CD4-positive, alpha-beta T cell (primary cell): ENCODE results near the gene AFP. TPM values are rescaled to one million over a fixed set of nuclear protein-coding genes. Genes with fewer than 3 reads are reported as not detected.

Experiments
- ATAC-seq: fragments of 200-7000 bp; cut with Tn5 transposase; one replicate; pipeline ENCODE4 v1.10.0; 2022; ENCODE audit warnings: mild to moderate bottlenecking; ENCODE audit not compliant: poor library complexity
- CTCF ChIA-PET: fragments of 350-600 bp; sonication (Branson Sonifier 250); formaldehyde crosslinking; loops from one replicate; lab custom pipeline; 2021; ENCODE audit warnings: antibody characterized with exemption, inconsistent platforms; lab: Charles Lee
- POLR2A ChIA-PET: fragments of 350-600 bp; sonication (Branson Sonifier 250); formaldehyde crosslinking; loops from one replicate; lab custom pipeline; 2021; ENCODE audit warnings: antibody characterized with exemption, inconsistent platforms; lab: Charles Lee
- DNase-seq, 14 experiments: peaks; one replicate each; pipeline ENCODE4 v3.0.0-alpha.2; 2013 to 2020; ENCODE audit warnings: mixed read lengths in 2 of 14
- H3K27ac ChIP-seq, 2 donors: one replicate each; pipeline versions ENCODE4 v1.5.1 to v1.7.0; 2013; ENCODE audit warnings: low read length in 2 of 2, low read depth in 1 of 2, mild to moderate bottlenecking in 1 of 2
- H3K27me3 ChIP-seq, 2 experiments: 1 replicate in 1 of 2; 2 replicates in 1 of 2; pipeline versions ENCODE4 v1.6.1 to v1.7.0; 2013; ENCODE audit warnings: low read length in 2 of 2, control low read depth in 1 of 2, mild to moderate bottlenecking in 1 of 2, moderate library complexity in 1 of 2; ENCODE audit not compliant: insufficient read depth in 2 of 2, control insufficient read depth in 1 of 2
- H3K36me3 ChIP-seq: one replicate; pipeline ENCODE4 v1.6.1; 2013; ENCODE audit warnings: low read length, control low read depth; ENCODE audit not compliant: insufficient read depth
- H3K4me1 ChIP-seq: one replicate; pipeline ENCODE4 v1.6.1; 2013; ENCODE audit warnings: low read length, control low read depth; ENCODE audit not compliant: insufficient read depth
- H3K4me3 ChIP-seq: one replicate; pipeline ENCODE4 v1.5.1; 2013; ENCODE audit warnings: mild to moderate bottlenecking, low read length, moderate library complexity
- H3K9me3 ChIP-seq, 2 experiments: 1 replicate in 1 of 2; 2 replicates in 1 of 2; pipeline versions ENCODE4 v1.6.1 to v1.7.0; 2013; ENCODE audit warnings: low read length in 2 of 2, mild to moderate bottlenecking in 2 of 2, control low read depth in 1 of 2, moderate library complexity in 1 of 2; ENCODE audit not compliant: control insufficient read depth in 1 of 2, insufficient read depth in 1 of 2
- H3K27ac Mint-ChIP-seq: one replicate; pipeline ENCODE4 v1.8.0; 2020; ENCODE audit warnings: mixed read lengths
- H3K27me3 Mint-ChIP-seq: one replicate; pipeline ENCODE4 v1.8.0; 2021; ENCODE audit warnings: mixed read lengths
- H3K36me3 Mint-ChIP-seq: one replicate; pipeline ENCODE4 v1.8.0; 2021; ENCODE audit warnings: low read depth, mixed read lengths
- H3K4me1 Mint-ChIP-seq: one replicate; pipeline ENCODE4 v1.8.0; 2021; ENCODE audit warnings: low read depth, mixed read lengths
- H3K4me3 Mint-ChIP-seq: one replicate; pipeline ENCODE4 v1.8.0; 2020; ENCODE audit warnings: mild to moderate bottlenecking, mixed read lengths
- H3K9me3 Mint-ChIP-seq: one replicate; pipeline ENCODE4 v1.8.0; 2020; ENCODE audit warnings: mixed read lengths
- CTCF ChIP-seq: fragments of 200-600 bp; IDR thresholded peaks from one replicate; pipeline ENCODE4 v1.8.0; 2022; ENCODE audit warnings: antibody characterized with exemption, mild to moderate bottlenecking
- intact Hi-C, 2 experiments: fragments of 100-400 bp; cut with DNase I in 1 of 2; cut with micrococcal nuclease in 1 of 2; formaldehyde crosslinking; loops; one replicate each; pipeline versions ENCODE4 v1.15.1 to v1.9.0; 2023 to 2025; cut with DNase I, micrococcal nuclease
- total RNA-seq, 174 experiments: library from RNA in 2 of 174; stranded (reverse) in 2 of 174; gene quantifications; one replicate each; pipeline ENCODE4 v1.2.3 and lab custom pipeline; 2021 to 2026

Gene AFP
- total RNA-seq, 2 experiments from 2014 or later = not detected

GRCh38 chr4:73451404-73451803, 15.4 kb downstream of the AFP start:
- no peak for ATAC-seq
- CTCF ChIA-PET = no interaction called here

GRCh38 chr4:73451981-73452747, 16.1 kb downstream of the AFP start:
- Mint-ChIP-seq H3K4me3 (no peak overlapping the region), H3K27me3 (peaks cover 22% of the 10 kb centered on the region), H3K27ac (no peak overlapping the region), H3K36me3 (no peaks in the 10 kb centered on the region), H3K4me1 (no peaks in the 10 kb centered on the region), H3K9me3 (no peaks in the 10 kb centered on the region)
- H3K9me3 ChIP-seq = no peaks in the 10 kb centered on the region
- no peak for TF ChIP-seq CTCF
- ATAC-seq = no peak
- no peaks in the 10 kb centered on the region for H3K36me3 ChIP-seq
- DNase-seq = no peak
- H3K4me1 ChIP-seq = no peaks in the 10 kb centered on the region
- intact Hi-C loops = no loop called here
- no peak overlapping the region for H3K4me3 ChIP-seq
- H3K27me3 ChIP-seq = no peaks in the 10 kb centered on the region
- ChIA-PET POLR2A (no interaction called here), CTCF (no interaction called here)
- no peak overlapping the region for H3K27ac ChIP-seq

More at GRCh38 chr4:73451404-73451803, 15.4 kb downstream of the AFP start:
- intact Hi-C loops = no loop called here
- Histone ChIP-seq H3K4me1 (no peaks in the 10 kb centered on the region), H3K27me3 (no peaks in the 10 kb centered on the region), H3K36me3 (no peaks in the 10 kb centered on the region), H3K9me3 (no peaks in the 10 kb centered on the region), H3K4me3 (no peak overlapping the region), H3K27ac (no peak overlapping the region)
- Mint-ChIP-seq H3K4me3 (no peak overlapping the region), H3K4me1 (no peaks in the 10 kb centered on the region), H3K36me3 (no peaks in the 10 kb centered on the region), H3K27me3 (peaks cover 22% of the 10 kb centered on the region), H3K9me3 (no peaks in the 10 kb centered on the region), H3K27ac (no peak overlapping the region)
- no peak for DNase-seq
- POLR2A ChIA-PET = no interaction called here
- TF ChIP-seq CTCF = no peak

- TF ChIP-seq CTCF = no peak
- no peaks in the 10 kb centered on the region for H3K9me3 ChIP-seq
- no peak overlapping the region for H3K4me3 ChIP-seq
- DNase-seq (no peak), ATAC-seq (no peak)
- intact Hi-C loops = no loop called here
- Mint-ChIP-seq H3K4me1 (no peaks in the 10 kb centered on the region), H3K9me3 (no peaks in the 10 kb centered on the region), H3K27ac (no peak overlapping the region), H3K27me3 (peaks cover 18% of the 10 kb centered on the region), H3K4me3 (no peak overlapping the region), H3K36me3 (no peaks in the 10 kb centered on the region)
- H3K27ac ChIP-seq = no peak overlapping the region
- ChIA-PET POLR2A (no interaction called here), CTCF (no interaction called here)
- no peaks in the 10 kb centered on the region for H3K4me1 ChIP-seq
- no peaks in the 10 kb centered on the region for H3K27me3 ChIP-seq
- no peaks in the 10 kb centered on the region for H3K36me3 ChIP-seq
Observed at GRCh38 chr4:73452953-73453700, 17.1 kb downstream of the AFP start.
